LNCAP (cell line): ENCODE measurements around the gene SKAP1.

Experiments
- TF ChIP-seq, protein P1 (sequence below): fragments of 450-650 bp; IDR thresholded peaks from 2 replicates; pipeline ENCODE4 v1.5.1; 2017; ENCODE audit warnings: mild to moderate bottlenecking

The SKAP1 gene

GRCh38 chr17:48123776-48124388, 306.1 kb downstream of the SKAP1 start:
- TF ChIP-seq, protein P1, sequence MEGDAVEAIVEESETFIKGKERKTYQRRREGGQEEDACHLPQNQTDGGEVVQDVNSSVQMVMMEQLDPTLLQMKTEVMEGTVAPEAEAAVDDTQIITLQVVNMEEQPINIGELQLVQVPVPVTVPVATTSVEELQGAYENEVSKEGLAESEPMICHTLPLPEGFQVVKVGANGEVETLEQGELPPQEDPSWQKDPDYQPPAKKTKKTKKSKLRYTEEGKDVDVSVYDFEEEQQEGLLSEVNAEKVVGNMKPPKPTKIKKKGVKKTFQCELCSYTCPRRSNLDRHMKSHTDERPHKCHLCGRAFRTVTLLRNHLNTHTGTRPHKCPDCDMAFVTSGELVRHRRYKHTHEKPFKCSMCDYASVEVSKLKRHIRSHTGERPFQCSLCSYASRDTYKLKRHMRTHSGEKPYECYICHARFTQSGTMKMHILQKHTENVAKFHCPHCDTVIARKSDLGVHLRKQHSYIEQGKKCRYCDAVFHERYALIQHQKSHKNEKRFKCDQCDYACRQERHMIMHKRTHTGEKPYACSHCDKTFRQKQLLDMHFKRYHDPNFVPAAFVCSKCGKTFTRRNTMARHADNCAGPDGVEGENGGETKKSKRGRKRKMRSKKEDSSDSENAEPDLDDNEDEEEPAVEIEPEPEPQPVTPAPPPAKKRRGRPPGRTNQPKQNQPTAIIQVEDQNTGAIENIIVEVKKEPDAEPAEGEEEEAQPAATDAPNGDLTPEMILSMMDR = no peak

DNA sequence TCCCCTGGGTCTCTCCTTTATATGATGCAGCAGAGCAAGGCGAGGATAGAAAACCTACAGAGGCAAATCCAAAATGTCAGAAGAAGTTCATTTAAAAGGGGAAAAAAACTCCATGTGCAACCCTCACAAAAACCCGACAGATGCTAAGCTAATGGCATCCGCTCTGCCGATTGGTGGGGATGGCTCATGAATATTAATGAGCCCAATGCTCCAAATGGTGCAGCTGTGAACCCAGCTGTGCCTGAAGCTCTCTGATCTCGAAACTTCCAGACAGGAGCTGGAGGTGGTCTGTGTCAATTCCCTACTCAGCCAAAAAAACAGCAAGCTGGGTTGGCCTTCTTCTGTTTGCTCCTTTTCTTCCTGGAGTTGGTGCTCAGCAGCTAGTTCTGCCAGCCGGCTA, 306.9 kb downstream of the SKAP1 start:
- TF ChIP-seq, protein P1 = no peak

GRCh38 chr17:48122665-48123045, 307.4 kb downstream of the SKAP1 start:
- TF ChIP-seq, protein P1 = no peak

DNA sequence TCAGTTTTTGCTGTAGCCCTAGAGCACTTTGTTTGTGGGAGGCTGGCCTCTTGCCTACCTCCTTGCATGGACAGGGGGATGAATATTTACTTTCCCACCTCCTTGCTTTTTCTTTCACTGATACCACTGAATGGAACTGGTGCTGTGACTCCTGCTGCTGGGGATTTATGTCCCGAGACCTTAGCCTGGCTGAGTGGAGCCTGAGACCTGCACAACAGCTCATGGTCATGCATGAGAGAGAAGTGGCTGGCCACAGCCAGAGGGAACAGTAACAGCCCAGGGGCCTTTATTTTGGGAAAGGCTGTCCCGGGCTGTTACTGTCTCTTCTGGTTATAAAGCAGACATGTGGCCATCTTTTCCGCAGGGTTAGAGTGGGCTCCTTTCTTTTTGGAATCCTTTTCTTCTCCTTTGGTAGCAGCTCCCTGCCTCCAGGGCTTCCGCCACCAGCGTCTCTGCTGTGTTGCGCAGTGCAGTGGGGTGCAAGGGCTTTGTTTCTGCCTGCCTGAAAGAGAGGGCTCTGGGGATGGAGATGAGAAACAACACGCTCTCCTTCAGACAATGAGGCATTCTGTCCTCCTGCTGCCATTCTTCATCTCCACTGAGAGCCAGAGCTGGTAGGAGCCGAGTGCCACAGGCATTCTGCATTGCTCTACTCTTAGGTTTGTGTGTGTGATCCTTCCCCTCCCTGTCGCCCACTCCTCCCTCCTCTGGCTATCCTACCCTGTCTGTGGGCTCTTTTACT, 307.9 kb downstream of the SKAP1 start:
- TF ChIP-seq, protein P1 = no peak

GRCh38 chr17:48113201-48113676, 316.8 kb downstream of the SKAP1 start:
- TF ChIP-seq, protein P1 = no peak

DNA sequence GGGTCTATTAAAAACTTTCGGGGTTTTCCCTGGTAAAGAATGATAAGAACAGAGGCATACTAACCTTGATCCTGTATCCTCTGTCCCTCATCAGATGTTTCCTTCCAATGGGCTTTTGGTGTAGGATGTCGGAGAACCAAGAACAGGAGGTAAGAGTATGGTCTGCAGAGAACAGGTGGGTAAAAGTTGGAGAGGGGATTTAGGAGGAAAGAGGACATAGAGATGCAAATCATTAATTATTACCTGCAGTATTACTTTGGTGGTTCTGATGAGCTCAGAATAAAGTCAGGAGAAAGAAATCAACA, 318.1 kb downstream of the SKAP1 start:
- TF ChIP-seq, protein P1 = no peak

GRCh38 chr17:48110761-48111160, 319.3 kb downstream of the SKAP1 start:
- TF ChIP-seq, protein P1 = no peak
